CD4-positive, alpha-beta T cell treated with Interferon gamma for 1 hour (primary cell): Measurements from ENCODE around the gene CCNI.
"Not testable (repeated sequence)": the region's sequence is repeated elsewhere in the genome, so short reads cannot be mapped to it uniquely, and the experiment has no call there.

Source experiments
- DNase-seq: peaks from one replicate; pipeline ENCODE4 v3.0.0-alpha.2; 2020

CCNI gene

GRCh38 chr4:77079281-77079680, 3.5 kb upstream of the CCNI start:
- DNase-seq: no peak

GRCh38 chr4:77078401-77078800, 2.6 kb upstream of the CCNI start:
- DNase-seq: no peak

GRCh38 chr4:77076889-77077635, 1.3 kb upstream of the CCNI start:
- DNase-seq: no peak

GRCh38 chr4:77074981-77075855, 571 bp downstream of the CCNI start:
- DNase-seq: peak; percentile 89

GRCh38 chr4:77074381-77074831, 1.4 kb downstream of the CCNI start:
- DNase-seq: no peak

- no peak for DNase-seq
These were observed 1.8 kb downstream of the CCNI start for GRCh38 chr4:77073981-77074380.

GRCh38 chr4:77073106-77073809, 2.5 kb downstream of the CCNI start:
- DNase-seq: no peak

GRCh38 chr4:77072195-77072753, 3.5 kb downstream of the CCNI start:
- DNase-seq: peak; percentile 72

GRCh38 chr4:77069514-77069913, 6.3 kb downstream of the CCNI start:
- DNase-seq: not testable (repeated sequence)

GRCh38 chr4:77065382-77065781, 10.4 kb downstream of the CCNI start:
- DNase-seq: no peak

GRCh38 chr4:77062856-77063255, 12.9 kb downstream of the CCNI start:
- no peak for DNase-seq

- peak; percentile 49 for DNase-seq
These were observed 23.4 kb downstream of the CCNI start for GRCh38 chr4:77052352-77052751.

- no peak for DNase-seq
These were observed 24.8 kb downstream of the CCNI start for GRCh38 chr4:77050962-77051361.

- DNase-seq: no peak
These were observed 28.8 kb downstream of the CCNI start for GRCh38 chr4:77047037-77047436.

- no peak for DNase-seq
These were observed 30.3 kb downstream of the CCNI start for GRCh38 chr4:77045490-77045889.

- DNase-seq: no peak
These were observed 31.2 kb downstream of the CCNI start for GRCh38 chr4:77044461-77045150.

- no peak for DNase-seq
These were observed 32.2 kb downstream of the CCNI start for GRCh38 chr4:77043507-77044136.

- no peak for DNase-seq
These were observed 34.7 kb downstream of the CCNI start for GRCh38 chr4:77040854-77041725.

- no peak for DNase-seq
These were observed 35.5 kb downstream of the CCNI start for GRCh38 chr4:77040270-77040669.

- DNase-seq: no peak
These were observed 36.0 kb downstream of the CCNI start for GRCh38 chr4:77039796-77040195.

- no peak for DNase-seq
These were observed 38.1 kb downstream of the CCNI start for GRCh38 chr4:77037736-77038135.
